HG02970 (cell line): ENCODE measurements around the gene PJA1.

Source experiments
- ATAC-seq: cut with Tn5 transposase; IDR thresholded peaks from one replicate; pipeline ENCODE4 v1.9.1; 2021; ENCODE audit warnings: mild to moderate bottlenecking, moderate library complexity, moderate number of reproducible peaks; ENCODE audit not compliant: unreplicated experiment, low FRiP score

The PJA1 gene

GRCh38 chrX:69172937-69173336, 7.7 kb upstream of the PJA1 start:
- no peak for ATAC-seq

GRCh38 chrX:69170319-69170718, 5.1 kb upstream of the PJA1 start:
- no peak for ATAC-seq

GRCh38 chrX:69163936-69164741, 1.1 kb downstream of the PJA1 start:
- no peak for ATAC-seq

DNA sequence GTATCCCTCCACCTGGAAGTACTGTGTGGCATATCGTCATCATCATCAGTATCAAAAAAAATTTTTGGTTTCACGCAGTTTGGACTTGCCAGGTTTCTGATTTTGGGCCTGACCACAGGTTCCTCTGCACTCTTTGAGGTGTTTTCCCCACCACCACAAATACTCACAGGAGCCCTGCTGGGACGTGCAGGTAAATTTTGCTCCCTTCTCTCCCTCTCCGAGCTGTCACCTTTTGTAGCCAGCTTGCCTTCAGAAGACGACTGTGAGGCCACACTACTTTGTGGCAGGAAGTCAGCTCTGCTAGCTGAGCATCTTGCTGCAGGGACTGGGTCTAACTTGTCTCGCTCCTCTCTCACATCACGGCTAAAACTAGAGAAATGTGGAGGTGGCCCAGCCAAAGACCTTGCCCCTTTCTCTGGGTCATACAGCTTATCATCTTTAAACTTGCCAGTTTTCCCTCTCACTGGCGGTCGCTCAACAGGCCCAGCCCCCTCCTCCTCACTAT, 2.8 kb downstream of the PJA1 start:
- no peak for ATAC-seq

DNA sequence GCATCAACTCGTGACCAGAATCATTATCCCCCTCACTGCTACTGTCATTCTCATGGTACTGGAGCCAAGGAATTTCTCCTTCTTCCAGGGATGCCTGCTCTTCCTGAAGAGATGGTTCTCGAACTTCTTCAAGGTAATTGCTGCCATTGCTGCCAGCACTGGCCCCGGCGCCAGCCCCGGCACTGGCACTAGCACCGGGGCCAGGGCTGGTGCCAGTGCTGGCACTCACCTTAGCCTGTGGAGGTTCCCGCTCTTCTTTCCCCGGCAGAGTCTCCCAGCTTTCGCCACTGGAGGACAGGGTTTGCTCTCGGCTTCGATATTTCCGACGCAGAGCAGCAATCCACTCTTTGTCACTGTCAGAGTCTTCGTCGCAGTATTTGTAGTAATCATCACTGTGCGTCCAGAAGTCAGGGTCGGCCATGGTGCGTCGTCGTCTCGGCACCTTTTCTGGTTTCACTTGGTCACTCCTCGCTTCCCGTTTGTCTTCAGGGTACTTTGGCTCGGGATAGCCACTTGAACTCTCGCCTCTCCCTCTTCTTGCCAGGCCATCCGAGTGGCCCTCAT, 3.4 kb downstream of the PJA1 start:
- no peak for ATAC-seq

GRCh38 chrX:69161371-69161770, 3.9 kb downstream of the PJA1 start:
- no peak for ATAC-seq

DNA sequence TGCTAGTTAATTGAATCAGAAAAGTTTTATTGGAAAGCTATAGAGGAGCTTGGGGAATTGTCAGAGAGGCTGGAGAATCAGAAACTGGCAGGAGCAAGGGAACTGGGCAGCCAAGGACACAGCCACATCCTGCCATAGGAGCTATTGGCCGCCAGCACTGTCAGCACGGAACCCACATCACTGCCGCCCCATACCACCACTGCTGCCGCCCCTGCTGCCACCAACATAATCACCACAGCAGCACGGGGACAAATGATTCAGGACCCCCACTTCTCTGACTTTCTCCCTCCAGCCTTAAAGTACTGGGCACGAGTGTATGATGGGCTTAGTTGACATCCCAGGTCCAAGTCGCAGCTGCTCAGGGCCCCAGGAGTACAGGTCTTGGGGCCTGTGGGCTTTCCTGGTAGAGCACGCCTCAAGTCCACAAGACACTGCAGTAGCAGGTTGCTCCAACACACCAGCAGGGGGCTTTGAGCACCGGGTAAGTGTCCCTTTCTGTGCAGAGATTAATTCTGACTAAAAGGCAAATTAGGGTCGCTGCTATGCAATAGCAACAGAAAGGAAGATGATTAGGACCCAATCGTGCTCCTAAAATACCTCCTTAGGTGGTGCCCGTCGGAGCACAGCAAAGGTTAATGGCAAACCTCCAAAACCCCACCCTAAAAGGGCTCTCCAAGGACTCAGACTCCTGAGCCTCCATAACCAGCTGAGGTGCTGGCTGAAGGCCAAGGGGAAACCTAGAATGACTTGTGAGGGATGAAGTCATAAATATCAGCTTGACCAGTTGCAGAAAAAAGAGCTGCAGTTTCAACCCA, 6.9 kb downstream of the PJA1 start:
- peak; percentile 78 for ATAC-seq

- ATAC-seq, result no peak
These were observed 8.6 kb downstream of the PJA1 start for GRCh38 chrX:69156638-69157037.

- ATAC-seq, result no peak
These were observed 9.3 kb downstream of the PJA1 start for GRCh38 chrX:69155786-69156520.

DNA sequence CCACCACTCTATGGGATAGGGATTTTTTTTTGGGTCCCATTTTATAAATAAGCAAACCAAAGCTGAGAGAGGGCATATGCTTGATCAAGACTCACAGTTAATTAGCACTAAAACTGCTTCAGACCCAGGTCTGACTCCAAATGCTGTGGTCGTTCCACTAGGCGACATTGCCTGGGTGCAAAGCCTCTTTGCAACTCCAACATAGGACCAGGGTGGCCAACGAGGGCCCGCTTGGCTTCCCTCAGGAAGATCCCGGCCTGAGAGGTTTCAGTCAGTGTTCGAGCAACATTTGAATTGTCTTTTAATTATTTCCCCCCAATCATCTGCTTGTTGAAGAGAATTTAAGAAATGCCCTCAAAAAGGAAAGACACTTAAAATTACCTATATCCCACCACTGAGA, 11.2 kb downstream of the PJA1 start:
- ATAC-seq, result no peak

- ATAC-seq, result no peak
These were observed 12.1 kb downstream of the PJA1 start for GRCh38 chrX:69153060-69153730.

DNA sequence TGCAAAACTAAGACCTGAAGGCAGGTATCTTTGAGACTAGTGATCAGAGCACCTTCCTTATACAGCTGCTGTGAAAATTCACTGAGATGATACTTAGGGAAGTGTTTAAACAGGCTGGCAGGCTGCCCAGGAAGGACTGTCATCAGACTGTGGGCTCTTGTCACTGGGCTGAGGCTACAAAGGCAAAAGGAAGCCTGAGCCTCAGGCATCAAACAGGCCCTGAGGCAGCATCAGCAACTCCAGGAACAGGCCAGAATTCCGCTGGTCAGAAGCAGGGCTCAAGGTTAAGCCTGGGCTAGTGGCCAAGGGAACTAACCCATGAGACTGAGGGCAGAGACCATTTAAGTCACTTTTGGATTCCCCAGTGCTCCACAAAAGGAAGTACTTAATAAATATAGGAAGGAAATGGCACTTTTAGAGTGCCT, 12.8 kb downstream of the PJA1 start:
- ATAC-seq, result no peak

- ATAC-seq, result no peak
These were observed 13.4 kb downstream of the PJA1 start for GRCh38 chrX:69151866-69152284.

DNA sequence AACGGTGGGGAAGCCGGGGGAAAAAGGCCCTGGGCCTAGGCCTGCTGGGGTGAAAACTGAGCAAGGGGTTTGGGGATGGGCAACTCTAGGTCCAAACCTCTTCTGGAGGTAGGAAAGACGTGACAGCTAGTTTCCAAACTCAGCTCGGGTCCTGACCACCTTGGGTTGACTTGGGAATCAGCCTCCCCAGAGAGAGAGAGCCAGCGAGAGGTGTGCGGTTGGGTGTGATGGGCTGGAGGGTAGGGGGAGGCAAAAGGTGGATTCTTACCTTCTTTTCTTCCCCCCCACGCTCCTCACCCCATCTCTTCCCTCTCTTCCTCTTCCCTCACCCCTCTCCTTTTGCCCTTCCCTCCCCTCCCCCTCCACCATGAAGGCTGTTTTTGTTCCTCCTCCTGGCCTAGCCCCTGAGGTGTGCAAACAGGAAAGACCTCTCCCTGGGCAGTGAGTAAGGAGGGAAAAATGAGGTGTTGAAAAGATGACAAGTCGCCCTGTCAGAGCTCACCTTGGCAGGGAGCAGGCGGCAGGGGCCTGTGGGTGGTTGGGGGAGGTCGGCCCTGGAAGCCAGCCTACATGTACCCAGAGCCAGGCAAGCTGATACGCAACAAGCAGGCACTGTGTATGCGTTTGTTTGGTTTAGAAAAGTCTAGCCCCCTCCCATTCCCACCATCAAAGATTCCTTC, 14.8 kb downstream of the PJA1 start:
- ATAC-seq, result no peak

- no peak for ATAC-seq
These were observed 15.6 kb downstream of the PJA1 start for GRCh38 chrX:69149466-69150280.

DNA sequence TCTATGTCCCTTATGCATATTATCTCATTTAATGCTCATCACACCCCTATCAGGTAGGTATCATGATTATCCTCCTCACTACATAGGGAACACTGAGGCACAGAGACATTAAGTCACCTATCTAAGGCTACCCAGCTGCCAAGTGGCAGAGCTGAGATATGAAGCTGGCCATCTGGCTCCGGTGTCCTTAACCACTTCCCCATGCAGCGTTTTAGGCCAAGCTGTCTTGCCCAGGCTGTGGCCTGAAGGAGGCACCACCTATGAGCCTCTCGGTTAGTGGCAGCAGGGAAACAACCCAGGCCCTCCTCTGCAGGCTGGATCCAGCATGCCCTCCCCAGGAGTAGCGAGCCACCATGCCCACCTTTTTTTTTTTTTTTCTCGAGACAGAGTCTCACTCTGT, 16.3 kb downstream of the PJA1 start:
- ATAC-seq, result no peak

DNA sequence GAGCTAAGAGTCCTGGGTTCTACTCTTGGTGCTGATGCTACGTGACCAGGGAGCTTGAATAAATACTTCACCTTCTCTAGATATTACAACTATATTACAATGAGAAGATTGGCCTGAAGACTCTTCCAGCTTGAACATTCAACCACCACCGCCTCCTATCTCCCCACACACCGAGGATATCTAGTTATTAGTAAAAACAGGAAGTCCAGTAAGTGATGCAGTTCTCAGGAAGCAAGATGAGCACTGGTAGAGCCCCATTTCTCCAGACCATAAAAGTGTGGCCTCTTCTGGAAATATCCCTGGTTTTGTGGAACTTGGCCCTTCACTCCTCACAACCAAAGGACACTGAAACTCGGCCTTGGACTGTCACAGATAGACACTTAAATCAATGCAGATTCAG, 18.5 kb downstream of the PJA1 start:
- no peak for ATAC-seq

GRCh38 chrX:69145714-69146113, 19.5 kb downstream of the PJA1 start:
- ATAC-seq, result no peak
